ENCODE measurements around the gene OR4C3. TPM values are rescaled to one million over a fixed set of nuclear protein-coding genes. Genes with fewer than 3 reads are reported as not detected.
"Not testable (repeated sequence)": the region's sequence is repeated elsewhere in the genome, so short reads cannot be mapped to it uniquely, and the experiment has no call there.

Gene OR4C3
- not detected for total RNA-seq

DNA sequence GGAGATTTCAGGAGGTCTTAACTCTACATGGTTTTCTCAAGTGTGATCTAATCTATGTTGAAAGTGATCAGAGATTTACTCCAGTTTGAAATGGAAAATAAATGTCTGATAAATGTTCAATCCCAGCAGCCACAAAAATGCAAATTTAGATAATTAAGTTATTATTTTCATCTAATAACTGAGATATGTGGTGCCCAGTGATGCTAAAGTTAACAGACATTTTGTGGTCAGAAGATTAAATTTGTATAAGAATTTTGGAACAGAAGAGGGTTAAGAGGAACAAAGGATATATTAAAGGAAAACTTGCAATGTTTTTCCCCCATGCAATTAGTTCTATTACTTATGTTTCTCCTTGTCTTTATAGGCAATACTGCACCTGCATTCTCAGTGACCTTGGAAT lies at the start of gene OR4C3:
Gene OR4C3 (plus strand): TSS at position 301 of the 400 bp plus-strand sequence. CDS start 102 bp downstream, outside the sequence.
- intact Hi-C loops (cut with micrococcal nuclease); H3K4me1 Mint-ChIP-seq (ENCODE audit: low read depth); POLR2A ChIA-PET; H3K4me3 Mint-ChIP-seq; ATAC-seq; H3K27me3 Mint-ChIP-seq; CTCF ChIA-PET; H3K27ac Mint-ChIP-seq; H3K36me3 Mint-ChIP-seq (ENCODE audit: low read depth); DNase-seq; H3K9me3 Mint-ChIP-seq: not testable (repeated sequence)

DNA sequence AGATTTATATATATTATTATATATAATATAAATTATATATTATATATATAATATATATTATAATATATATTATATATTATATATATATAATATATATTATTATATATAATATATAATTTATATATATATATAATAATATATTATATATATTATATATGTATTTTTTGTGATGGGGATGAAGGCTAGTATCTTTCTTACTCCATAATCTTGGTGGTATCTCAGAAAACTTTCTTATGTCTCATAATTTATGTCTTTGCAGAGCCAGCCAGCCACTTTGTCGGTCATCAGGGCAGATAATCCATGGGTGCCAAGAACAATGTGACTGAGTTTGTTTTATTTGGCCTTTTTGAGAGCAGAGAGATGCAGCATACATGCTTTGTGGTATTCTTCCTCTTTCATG lies 18.8 kb upstream of the OR4C3 start, which contains the start of gene OR4S1:
Gene OR4S1 (plus strand): TSS at position 301 of the 400 bp plus-strand sequence. CDS start 0 bp downstream, at position 301.
- ATAC-seq (no peak), DNase-seq (no peak)
- POLR2A ChIA-PET: no interaction called here
- Mint-ChIP-seq H3K27me3 (peaks cover 1% of the 10 kb centered on the region), H3K9me3 (no peaks in the 10 kb centered on the region), H3K36me3 (ENCODE audit: low read depth) (no peaks in the 10 kb centered on the region), H3K27ac (no peak within 1 kb of the TSS), H3K4me3 (no peak within 1 kb of the TSS), H3K4me1 (ENCODE audit: low read depth) (no peaks in the 10 kb centered on the region)
- no peak for TF ChIP-seq CTCF (IDR thresholded peaks at IDR 0.05)
- CTCF ChIA-PET: no interaction called here
- intact Hi-C loops (cut with micrococcal nuclease): no loop called here

DNA sequence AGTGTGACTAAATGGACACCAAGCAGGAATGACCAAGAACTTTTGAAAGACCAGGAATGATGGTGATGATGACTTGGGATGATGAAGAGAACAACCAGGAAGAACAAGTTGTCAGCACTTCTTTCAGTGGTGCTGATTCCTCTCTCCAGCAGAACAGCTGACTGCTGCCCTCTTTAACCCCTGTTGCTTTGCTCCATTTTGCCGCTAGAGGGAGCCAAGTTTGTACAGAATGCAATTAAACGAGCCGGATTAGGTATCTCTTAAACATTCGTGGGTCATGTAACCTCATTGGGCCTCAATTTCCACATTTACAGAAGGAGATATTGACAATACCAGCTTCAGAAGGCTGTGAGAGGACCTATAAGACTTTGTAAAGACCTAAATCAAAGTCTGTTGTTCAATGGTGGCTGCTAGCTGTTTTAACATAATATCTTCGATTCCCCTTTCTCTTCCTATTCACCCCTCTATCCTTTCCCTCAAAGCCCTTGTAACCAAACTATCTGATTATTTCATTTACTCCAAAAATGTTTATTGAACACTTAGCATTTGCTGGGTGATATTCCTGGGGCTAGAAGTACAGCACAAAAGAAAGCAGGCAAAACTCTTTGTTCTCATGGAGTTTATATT lies 16.8 kb upstream of the OR4C3 start:
- Mint-ChIP-seq H3K4me1 (ENCODE audit: low read depth) (no peaks in the 10 kb centered on the region), H3K36me3 (ENCODE audit: low read depth) (no peaks in the 10 kb centered on the region), H3K9me3 (no peaks in the 10 kb centered on the region), H3K27me3 (peaks cover 1% of the 10 kb centered on the region), H3K27ac (no peak overlapping the region), H3K4me3 (no peak overlapping the region)
- ChIA-PET POLR2A (no interaction called here), CTCF (interaction anchor here (0.6 to 2.1 kb wide), 11 partner anchors 9 to 1688 kb away, joined by 3 to 8 read pairs (median 3); no protein-coding TSS in a partner anchor)
- intact Hi-C loops (cut with micrococcal nuclease): no loop called here
- DNase-seq (peak; percentile 82), ATAC-seq (peak; percentile 69)
- peak; percentile 84 for TF ChIP-seq CTCF (IDR thresholded peaks at IDR 0.05)

DNA sequence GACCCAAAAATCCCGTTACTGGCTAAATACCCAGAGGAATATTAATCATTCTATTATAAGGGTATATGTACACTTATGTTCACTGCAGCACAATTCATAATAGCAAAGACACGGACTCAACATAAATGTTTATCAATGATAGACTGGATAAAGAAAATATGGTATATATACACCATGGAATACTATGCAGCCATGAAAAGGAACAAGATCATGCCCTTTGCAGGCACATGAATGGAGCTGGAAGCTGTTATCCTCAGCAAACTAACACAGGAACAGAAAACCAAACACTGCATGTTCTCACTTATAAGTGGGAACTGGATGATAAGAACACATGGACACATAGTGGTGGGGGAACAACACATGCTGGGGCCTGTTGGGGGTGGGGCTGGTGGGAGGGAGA lies 11.1 kb upstream of the OR4C3 start:
- CTCF ChIA-PET; intact Hi-C loops (cut with micrococcal nuclease); H3K4me1 Mint-ChIP-seq (ENCODE audit: low read depth); ATAC-seq; H3K9me3 Mint-ChIP-seq; POLR2A ChIA-PET; H3K4me3 Mint-ChIP-seq; H3K27ac Mint-ChIP-seq; DNase-seq; H3K27me3 Mint-ChIP-seq; H3K36me3 Mint-ChIP-seq (ENCODE audit: low read depth): not testable (repeated sequence)

- H3K36me3 Mint-ChIP-seq (ENCODE audit: low read depth); H3K4me1 Mint-ChIP-seq (ENCODE audit: low read depth); DNase-seq; ATAC-seq; H3K9me3 Mint-ChIP-seq; H3K27ac Mint-ChIP-seq; POLR2A ChIA-PET; H3K4me3 Mint-ChIP-seq; intact Hi-C loops (cut with micrococcal nuclease): not testable (repeated sequence)
- CTCF ChIA-PET: interaction anchor here (1.1 kb wide), 1 partner anchor 12 kb away, joined by 3 read pairs; no protein-coding TSS in a partner anchor
- peaks cover 13% of the 10 kb centered on the region for H3K27me3 Mint-ChIP-seq
Measured at GRCh38 chr11:48319813-48320212, 4.9 kb upstream of the OR4C3 start.

DNA sequence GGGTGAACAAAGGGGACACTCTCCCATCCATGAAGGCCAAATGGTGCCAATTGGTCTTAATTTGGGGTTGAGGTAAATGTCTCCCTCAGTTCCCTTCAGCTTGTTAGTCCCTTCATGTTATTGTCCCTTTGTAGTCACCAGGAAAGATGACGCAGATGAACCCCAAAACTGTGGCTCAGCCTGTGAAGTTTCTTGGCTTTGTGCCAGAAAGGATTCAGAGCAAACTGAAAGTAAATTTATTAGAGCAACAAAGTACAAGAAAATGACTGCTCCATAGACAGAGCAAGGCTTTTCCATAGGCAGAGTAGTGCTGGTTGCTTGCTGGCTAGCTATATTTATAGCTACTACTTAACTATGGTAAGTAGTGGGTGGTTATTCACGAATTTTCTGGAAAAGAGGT lies 16.7 kb downstream of the OR4C3 start:
- CTCF ChIA-PET: no interaction called here
- ATAC-seq (no peak), DNase-seq (no peak)
- peaks cover 2% of the 10 kb centered on the region for H3K27me3 Mint-ChIP-seq
- intact Hi-C loops (cut with micrococcal nuclease): no loop called here
- no peak overlapping the region for H3K4me3 Mint-ChIP-seq
- H3K27ac Mint-ChIP-seq: no peak overlapping the region
- peaks cover 14% of the 10 kb centered on the region for H3K4me1 Mint-ChIP-seq (ENCODE audit: low read depth)
- POLR2A ChIA-PET: no interaction called here
- peaks cover 4% of the 10 kb centered on the region for H3K9me3 Mint-ChIP-seq
- H3K36me3 Mint-ChIP-seq (ENCODE audit: low read depth): no peaks in the 10 kb centered on the region
- no peak for TF ChIP-seq CTCF (IDR thresholded peaks at IDR 0.05)

DNA sequence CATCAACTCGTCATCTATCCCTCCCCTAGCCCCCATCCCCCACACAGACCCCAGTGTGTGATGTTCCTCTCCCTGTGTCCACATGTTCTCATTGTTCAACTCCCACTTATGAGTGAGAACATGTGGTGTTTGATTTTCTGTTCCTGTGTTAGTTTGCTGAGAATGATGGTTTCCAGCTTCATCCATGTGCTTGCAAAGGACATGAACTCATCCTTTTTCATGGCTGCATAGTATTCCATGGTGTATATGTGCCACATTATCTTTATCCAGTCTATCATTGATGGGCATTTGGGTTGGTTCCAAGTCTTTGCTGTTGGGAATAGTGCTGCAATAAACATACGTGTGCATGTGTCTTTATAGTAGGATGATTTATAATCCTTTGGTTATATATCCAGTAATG lies 17.8 kb downstream of the OR4C3 start:
- CTCF ChIA-PET, ATAC-seq, DNase-seq: not testable (repeated sequence)

DNA sequence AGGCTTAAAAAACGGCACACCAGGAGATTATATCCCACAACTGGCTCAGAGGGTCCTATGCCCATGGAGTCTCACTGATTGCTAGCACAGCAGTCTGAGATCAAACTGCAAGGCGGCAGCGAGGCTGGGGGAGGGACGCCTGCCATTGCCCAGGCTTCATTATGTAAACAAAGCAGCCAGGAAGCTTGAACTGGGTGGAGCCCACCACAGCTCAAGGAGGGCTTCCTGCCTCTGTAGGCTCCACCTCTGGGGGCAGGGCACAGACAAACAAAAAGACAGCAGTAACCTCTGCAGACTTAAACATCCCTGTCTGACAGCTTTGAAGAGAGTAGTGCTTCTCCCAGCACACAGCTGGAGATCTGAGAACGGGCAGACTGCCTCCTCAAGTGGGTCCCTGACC lies 21.6 kb downstream of the OR4C3 start:
- H3K27ac Mint-ChIP-seq: peak overlapping the region; percentile 38
- H3K9me3 Mint-ChIP-seq: peaks cover 12% of the 10 kb centered on the region
- POLR2A ChIA-PET; ATAC-seq; H3K4me3 Mint-ChIP-seq; intact Hi-C loops (cut with micrococcal nuclease); CTCF ChIA-PET; H3K36me3 Mint-ChIP-seq (ENCODE audit: low read depth); H3K27me3 Mint-ChIP-seq; DNase-seq: not testable (repeated sequence)
- peaks cover 14% of the 10 kb centered on the region for H3K4me1 Mint-ChIP-seq (ENCODE audit: low read depth)

More for the DNA sequence above, 17.8 kb downstream of the OR4C3 start:
- H3K9me3 Mint-ChIP-seq; H3K27me3 Mint-ChIP-seq; H3K36me3 Mint-ChIP-seq (ENCODE audit: low read depth); intact Hi-C loops (cut with micrococcal nuclease); H3K4me3 Mint-ChIP-seq; POLR2A ChIA-PET; H3K27ac Mint-ChIP-seq: not testable (repeated sequence)
- peaks cover 16% of the 10 kb centered on the region for H3K4me1 Mint-ChIP-seq (ENCODE audit: low read depth)
